Measurements from ENCODE around the gene MYO18B.

The MYO18B gene

GRCh38 chr22:25775531-25775930, 33.5 kb downstream of the MYO18B start:
- no peak overlapping the region for H3K27ac ChIP-seq (replicated peaks)
- no peak for TF ChIP-seq SPI1 (IDR thresholded peaks at IDR 0.05; ENCODE audit: borderline replicate concordance, low read depth)
- TF ChIP-seq CTCF (IDR thresholded peaks at IDR 0.05; ENCODE audit: insufficient read depth, low read length): no peak
- no peak for TF ChIP-seq REST (IDR thresholded peaks at IDR 0.05; ENCODE audit: insufficient replicate concordance, low read depth)
- TF ChIP-seq POLR2AphosphoS5 (IDR thresholded peaks at IDR 0.05; ENCODE audit: low read depth): no peak
- TF ChIP-seq GABPA (IDR thresholded peaks at IDR 0.05; ENCODE audit: low read depth): no peak
- no peak for DNase-seq (ENCODE audit: low read depth in 1 of 2, low spot score in 1 of 2)

GRCh38 chr22:25777411-25777810, 35.4 kb downstream of the MYO18B start:
- TF ChIP-seq GABPA (IDR thresholded peaks at IDR 0.05; ENCODE audit: low read depth) (no peak), POLR2AphosphoS5 (IDR thresholded peaks at IDR 0.05; ENCODE audit: low read depth) (no peak), REST (IDR thresholded peaks at IDR 0.05; ENCODE audit: insufficient replicate concordance, low read depth) (no peak), CTCF (IDR thresholded peaks at IDR 0.05; ENCODE audit: insufficient read depth, low read length) (no peak), SPI1 (IDR thresholded peaks at IDR 0.05; ENCODE audit: borderline replicate concordance, low read depth) (no peak)
- no peak for DNase-seq (ENCODE audit: low read depth in 1 of 2, low spot score in 1 of 2)
- Histone ChIP-seq H3K27ac (replicated peaks) (no peak overlapping the region), H3K4me3 (replicated peaks; ENCODE audit: insufficient read depth, low read length) (no peak overlapping the region), H3K27me3 (ENCODE audit: insufficient read depth, poor library complexity, severe bottlenecking) (no peaks in the 10 kb centered on the region)

More at GRCh38 chr22:25775531-25775930, 33.5 kb downstream of the MYO18B start:
- Histone ChIP-seq H3K4me3 (replicated peaks; ENCODE audit: insufficient read depth, low read length) (no peak overlapping the region), H3K27me3 (ENCODE audit: insufficient read depth, poor library complexity, severe bottlenecking) (no peaks in the 10 kb centered on the region)

- DNase-seq (ENCODE audit: low read depth in 1 of 2, low spot score in 1 of 2): peak in 1 of 2 experiments; percentile 58
- peak; percentile 31 for TF ChIP-seq CTCF (IDR thresholded peaks at IDR 0.05; ENCODE audit: insufficient read depth, low read length)
- no peak for TF ChIP-seq POLR2AphosphoS5 (IDR thresholded peaks at IDR 0.05; ENCODE audit: low read depth)
- H3K4me3 ChIP-seq (replicated peaks; ENCODE audit: insufficient read depth, low read length): no peak overlapping the region
- no peaks in the 10 kb centered on the region for H3K27me3 ChIP-seq (ENCODE audit: insufficient read depth, poor library complexity, severe bottlenecking)
- no peak overlapping the region for H3K27ac ChIP-seq (replicated peaks)
Observed at GRCh38 chr22:25777870-25778269, 35.9 kb downstream of the MYO18B start.

DNA sequence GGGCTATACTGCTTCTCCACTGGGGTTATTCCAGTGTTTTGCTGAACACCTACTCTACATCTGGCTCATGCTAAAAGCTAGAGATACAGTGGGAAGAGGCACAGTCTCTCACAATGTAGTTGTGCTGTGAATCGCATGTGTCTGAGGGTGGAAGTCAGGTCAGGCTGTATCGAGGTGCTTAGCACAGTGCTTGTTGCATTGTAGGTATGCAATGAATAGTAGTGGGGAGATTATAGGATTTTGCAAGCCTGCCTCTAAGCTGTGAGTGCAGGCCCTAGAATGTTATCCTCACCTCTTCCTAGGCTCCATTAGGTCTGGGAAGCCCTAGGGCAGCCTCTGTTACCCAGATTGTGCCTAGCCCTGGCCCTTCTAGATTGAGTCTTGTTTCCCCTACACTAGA, 37.4 kb downstream of the MYO18B start:
- no peak for DNase-seq (ENCODE audit: low read depth in 1 of 2, low spot score in 1 of 2)
- Histone ChIP-seq H3K4me3 (replicated peaks; ENCODE audit: insufficient read depth, low read length) (no peak overlapping the region), H3K27me3 (ENCODE audit: insufficient read depth, poor library complexity, severe bottlenecking) (no peaks in the 10 kb centered on the region), H3K27ac (replicated peaks) (no peak overlapping the region)
- TF ChIP-seq CTCF (IDR thresholded peaks at IDR 0.05; ENCODE audit: insufficient read depth, low read length): no peak
- TF ChIP-seq GABPA (IDR thresholded peaks at IDR 0.05; ENCODE audit: low read depth): no peak
- no peak for TF ChIP-seq SPI1 (IDR thresholded peaks at IDR 0.05; ENCODE audit: borderline replicate concordance, low read depth)
- no peak for TF ChIP-seq POLR2AphosphoS5 (IDR thresholded peaks at IDR 0.05; ENCODE audit: low read depth)
- TF ChIP-seq REST (IDR thresholded peaks at IDR 0.05; ENCODE audit: insufficient replicate concordance, low read depth): no peak
